Epithelial cell of proximal tubule (primary cell): ENCODE results near the gene WDR76. TPM values are rescaled to one million over a fixed set of nuclear protein-coding genes. Genes with fewer than 3 reads are reported as not detected.
"Not testable (repeated sequence)": the region's sequence is repeated elsewhere in the genome, so short reads cannot be mapped to it uniquely, and the experiment has no call there.

Source experiments
- DNase-seq: peaks from one replicate; pipeline ENCODE4 v3.0.0-alpha.2; 2011; ENCODE audit warnings: low read depth
- H3K4me3 ChIP-seq: 2 replicates; pipeline ENCODE4 v1.5.1; 2011; ENCODE audit warnings: low read depth, mild to moderate bottlenecking, low read length
- CTCF ChIP-seq: conservative IDR thresholded peaks from 2 replicates; pipeline ENCODE4 v1.5.1; 2012; ENCODE audit warnings: low read depth, mild to moderate bottlenecking, low read length
- total RNA-seq: library from RNA; depleted of rRNA; stranded (reverse); fragments of >200 nt; gene quantifications from 2 replicates; pipeline ENCODE4 v1.2.3, GENCODE V29; 2015

WDR76 gene
- total RNA-seq, 1 donor from 2014 or later: 20.7 TPM

GRCh38 chr15:43824302-43825246 is 2.2 kb upstream of the WDR76 start, which contains the start of gene MFAP1:
Gene MFAP1, minus strand, starts transcription at chr15:43824690. Its CDS starts 121 bp downstream, at chr15:43824569.
- no peak for TF ChIP-seq CTCF
- peak within 1 kb of the TSS; percentile 69 for H3K4me3 ChIP-seq
- peak; percentile 78 for DNase-seq

- not testable (repeated sequence) for H3K4me3 ChIP-seq, DNase-seq
Observed at GRCh38 chr15:43825305-43825704, 1.5 kb upstream of the WDR76 start.

GRCh38 chr15:43826029-43826507 is 734 bp upstream of the WDR76 start:
- H3K4me3 ChIP-seq: peak overlapping the region; percentile 64

GRCh38 chr15:43828061-43828657 is 1.4 kb downstream of the WDR76 start:
- DNase-seq: no peak
- no peak overlapping the region for H3K4me3 ChIP-seq
- no peak for TF ChIP-seq CTCF

More at GRCh38 chr15:43826029-43826507, 734 bp upstream of the WDR76 start:
- TF ChIP-seq CTCF: no peak
- DNase-seq: no peak

- H3K4me3 ChIP-seq, DNase-seq: not testable (repeated sequence)
Observed at GRCh38 chr15:43829951-43830540, 3.2 kb downstream of the WDR76 start.

GRCh38 chr15:43830691-43831275 is 4.0 kb downstream of the WDR76 start:
- H3K4me3 ChIP-seq, DNase-seq: not testable (repeated sequence)

- H3K4me3 ChIP-seq, DNase-seq: not testable (repeated sequence)
Observed at GRCh38 chr15:43831519-43832052, 4.8 kb downstream of the WDR76 start.

- H3K4me3 ChIP-seq, DNase-seq: not testable (repeated sequence)
Observed at GRCh38 chr15:43832485-43832884, 5.7 kb downstream of the WDR76 start.

GRCh38 chr15:43845421-43845820 is 18.6 kb downstream of the WDR76 start:
- H3K4me3 ChIP-seq: no peak overlapping the region
- no peak for TF ChIP-seq CTCF
- DNase-seq: no peak
